ENCODE results near the gene CDH16. TPM values are rescaled to one million over a fixed set of nuclear protein-coding genes. Genes with fewer than 3 reads are reported as not detected.

The CDH16 gene
- total and polyA plus RNA-seq, 2 donors (not counting 3 experiments of a cell fraction or from before 2014, with no cell fraction given) = not detected

- ChIA-PET POLR2A (no interaction called here), CTCF (interaction anchor here (0.6 to 5.2 kb wide), 11 partner anchors 8 to 158 kb away, joined by 3 to 72 read pairs (median 4); partner anchors contain the start of genes NAE1 and PDP2)
- Histone ChIP-seq H3K4me2 (ENCODE audit: insufficient read depth, low read length) (no peak overlapping the region), H3K36me3 (ENCODE audit: control insufficient read depth in 2 of 2, extremely low read depth in 1 of 2, insufficient read depth in 2 of 2, low read length in 2 of 2) (no peaks in the 10 kb centered on the region), H3K9me1 (replicated peaks; ENCODE audit: control insufficient read depth, extremely low read depth, insufficient read depth, low read length) (no peaks in the 10 kb centered on the region), H3K9ac (replicated peaks; ENCODE audit: extremely low read depth, insufficient read depth, low read length) (no peak overlapping the region), H3K9me3 (replicated peaks; ENCODE audit: control insufficient read depth, insufficient read depth, low read length) (no peaks in the 10 kb centered on the region), H3K27me3 (ENCODE audit: control insufficient read depth in 2 of 2, insufficient read depth in 2 of 2, low read length in 2 of 2) (peaks cover 18 to 28% of the 10 kb centered on the region in 2 experiments), H3K4me3 (replicated peaks in 1 of 3; ENCODE audit: insufficient read depth in 1 of 3, low read depth in 1 of 3, low read length in 3 of 3) (no peak overlapping the region), H3K27ac (ENCODE audit: insufficient read depth, low read depth, low read length) (no peak overlapping the region), H4K20me1 (replicated peaks; ENCODE audit: control insufficient read depth, extremely low read depth, insufficient read depth, low read length) (no peaks in the 10 kb centered on the region), H3K4me1 (ENCODE audit: control insufficient read depth, extremely low read depth, insufficient read depth, low read length) (peaks cover 3% of the 10 kb centered on the region), H3K79me2 (ENCODE audit: control insufficient read depth, insufficient read depth, low read length) (no peaks in the 10 kb centered on the region), H2AFZ (ENCODE audit: low read depth, low read length) (no peak overlapping the region)
- intact Hi-C loops (cut with micrococcal nuclease) (no loop called here), dilution Hi-C loops (cut with MboI; ENCODE audit: extremely low pct_ligation_motif_present, low sequenced_read_pairs) (no loop called here)
- DNase-seq (ENCODE audit: low read depth, low spot score) (no peak), FAIRE-seq (no peak)
- TF ChIP-seq GATA2 (IDR thresholded peaks at IDR 0.05; ENCODE audit: insufficient read depth, insufficient read length, low read depth, low read length) (no peak), FOS (IDR thresholded peaks at IDR 0.05; ENCODE audit: borderline replicate concordance, insufficient read depth, low read length) (no peak), MYC (IDR thresholded peaks at IDR 0.05; ENCODE audit: low read depth, low read length) (no peak), CTCF (IDR thresholded peaks at IDR 0.05; ENCODE audit: extremely low read depth in 1 of 2, insufficient read depth in 1 of 2, low read depth in 1 of 2, low read length in 2 of 2) (no peak), POLR2A (IDR thresholded peaks at IDR 0.05; ENCODE audit: low read depth, low read length) (no peak)
- no TSS peak for BruUV-seq (replicated peaks)
Observed at GRCh38 chr16:66927918-66928649, 9.4 kb upstream of the CDH16 start.
